Femur (tissue), 1 donor: ENCODE measurements around the gene BLVRA.

Experiments used
- DNase-seq: peaks from one replicate; pipeline ENCODE4 v3.0.0-alpha.2; 2017

Gene BLVRA

GRCh38 chr7:43750016-43750887, 8.2 kb upstream of the BLVRA start:
- peak; percentile 77 for DNase-seq

GRCh38 chr7:43752411-43752810, 6.1 kb upstream of the BLVRA start:
- no peak for DNase-seq

GRCh38 chr7:43753271-43753810, 5.1 kb upstream of the BLVRA start:
- DNase-seq: no peak

- DNase-seq: no peak
These were observed 4.6 kb upstream of the BLVRA start for GRCh38 chr7:43753843-43754242.

- no peak for DNase-seq
These were observed 3.9 kb upstream of the BLVRA start for GRCh38 chr7:43754596-43754995.

GRCh38 chr7:43756368-43757072, 2.0 kb upstream of the BLVRA start:
- no peak for DNase-seq

GRCh38 chr7:43757073-43757720, 1.3 kb upstream of the BLVRA start:
- no peak for DNase-seq

- DNase-seq: peak; percentile 56
These were observed 573 bp downstream of the BLVRA start for GRCh38 chr7:43758822-43759683.

GRCh38 chr7:43760861-43761260, 2.4 kb downstream of the BLVRA start:
- DNase-seq: no peak

- DNase-seq: no peak
These were observed 2.9 kb downstream of the BLVRA start for GRCh38 chr7:43761382-43761781.

- DNase-seq: no peak
These were observed 3.6 kb downstream of the BLVRA start for GRCh38 chr7:43761938-43762692.

- DNase-seq: no peak
These were observed 4.7 kb downstream of the BLVRA start for GRCh38 chr7:43763183-43763582.

- no peak for DNase-seq
These were observed 5.7 kb downstream of the BLVRA start for GRCh38 chr7:43764039-43764761.

GRCh38 chr7:43764807-43765491, 6.5 kb downstream of the BLVRA start:
- DNase-seq: no peak

- DNase-seq: no peak
These were observed 8.1 kb downstream of the BLVRA start for GRCh38 chr7:43766564-43766963.

- no peak for DNase-seq
These were observed 8.8 kb downstream of the BLVRA start for GRCh38 chr7:43767311-43767710.

GRCh38 chr7:43768201-43768886, 9.9 kb downstream of the BLVRA start:
- no peak for DNase-seq

GRCh38 chr7:43768887-43769272, 10.4 kb downstream of the BLVRA start:
- DNase-seq: no peak

GRCh38 chr7:43769281-43769680, 10.8 kb downstream of the BLVRA start:
- DNase-seq: no peak
